NCI-H2029 (cell line): ENCODE results near the gene FIG4.
"Not testable (repeated sequence)": the region's sequence is repeated elsewhere in the genome, so short reads cannot be mapped to it uniquely, and the experiment has no call there.

ENCODE experiments used
- DNase-seq: peaks from one replicate; lab custom pipeline; 2025; lab: John Stamatoyannopoulos, UW

FIG4 gene

GRCh38 chr6:109760208-109760607, 69.1 kb downstream of the FIG4 start:
- peak; percentile 56 for DNase-seq

DNA sequence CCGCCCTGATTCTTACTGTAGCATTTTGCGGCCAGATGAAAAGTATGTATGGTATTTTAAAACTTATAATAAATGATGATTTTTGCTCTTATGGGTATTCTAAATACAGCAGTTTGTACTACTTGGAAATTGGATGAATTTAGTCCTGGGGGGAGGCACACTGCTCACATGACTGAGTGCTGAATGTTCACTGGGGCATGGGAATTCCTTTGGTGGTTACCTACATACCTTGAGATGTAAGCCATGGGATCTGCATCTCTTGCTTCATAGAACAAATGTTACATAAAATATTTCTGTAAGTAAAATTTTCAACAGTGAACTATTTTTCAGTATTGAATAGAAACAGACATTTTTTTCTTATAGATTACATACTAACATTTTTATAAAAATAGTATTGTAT, 71.1 kb downstream of the FIG4 start:
- DNase-seq, result no peak

- no peak for DNase-seq
Measured at GRCh38 chr6:109762769-109763441, 71.8 kb downstream of the FIG4 start.

DNA sequence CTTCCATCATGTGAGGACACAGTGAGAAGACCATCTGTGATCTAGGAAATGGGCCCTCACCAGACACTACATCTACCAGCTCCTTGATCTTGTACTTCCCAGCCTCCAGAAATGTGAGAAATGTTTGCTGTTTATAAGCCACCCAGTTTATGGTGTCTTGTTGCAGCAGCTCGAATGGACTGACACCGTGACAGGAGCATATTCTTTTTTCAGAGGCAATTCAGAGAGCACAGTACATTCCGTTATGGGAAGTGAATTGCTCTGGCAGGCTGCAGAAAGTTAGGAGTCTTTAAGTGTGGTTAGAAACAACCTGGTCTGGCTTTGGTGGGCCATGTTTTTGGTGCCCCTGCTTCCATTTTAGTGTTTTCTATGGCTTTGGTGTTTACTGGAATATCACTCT, 75.1 kb downstream of the FIG4 start:
- no peak for DNase-seq

DNA sequence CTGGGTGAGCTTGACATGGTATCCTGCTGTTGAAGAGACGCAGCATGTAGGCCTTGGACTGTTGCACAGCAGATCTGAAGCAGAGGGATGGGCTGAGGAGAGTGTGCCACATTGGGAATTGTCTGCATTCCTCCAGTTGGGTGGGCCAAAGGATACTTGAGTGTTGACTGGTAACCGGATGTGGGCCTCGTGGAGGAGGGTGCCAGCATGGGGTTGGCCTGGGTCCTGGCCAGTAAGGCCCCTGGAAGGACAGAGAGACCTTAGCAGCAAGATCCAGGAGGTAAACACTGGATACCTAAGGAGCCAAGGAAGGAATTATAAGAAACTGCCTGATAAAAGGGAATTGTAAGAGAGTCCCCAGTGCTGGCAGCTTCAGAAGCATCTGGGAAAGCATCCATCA, 76.9 kb downstream of the FIG4 start:
- no peak for DNase-seq

DNA sequence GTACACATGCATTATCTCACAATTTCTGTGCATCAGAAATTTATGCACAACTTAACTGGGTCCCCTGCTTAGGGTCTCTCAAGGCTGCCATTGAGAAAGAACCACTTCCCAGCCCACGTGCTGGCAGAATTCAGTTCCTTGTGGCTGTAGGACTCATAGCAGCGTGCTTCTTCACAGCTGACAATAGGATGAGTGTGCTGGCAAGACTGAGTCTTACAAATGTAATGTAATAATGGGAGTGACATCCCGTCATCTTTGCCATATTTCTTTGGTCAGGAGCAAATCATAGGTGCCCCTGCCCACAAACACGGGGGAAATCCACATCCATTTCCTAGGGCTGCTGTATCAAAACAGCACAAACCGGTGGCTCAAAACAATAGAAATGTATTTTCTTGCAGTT, 77.4 kb downstream of the FIG4 start:
- no peak for DNase-seq

GRCh38 chr6:109769213-109769612, 78.1 kb downstream of the FIG4 start:
- DNase-seq, result no peak

- DNase-seq, result no peak
Measured at GRCh38 chr6:109770047-109770446, 79.0 kb downstream of the FIG4 start.

- no peak for DNase-seq
Measured at GRCh38 chr6:109770779-109771178, 79.7 kb downstream of the FIG4 start.

- DNase-seq, result not testable (repeated sequence)
Measured at GRCh38 chr6:109771939-109772755, 81.1 kb downstream of the FIG4 start.

GRCh38 chr6:109772883-109773431, 81.9 kb downstream of the FIG4 start:
- peak; percentile 97 for DNase-seq

GRCh38 chr6:109781001-109781400, 89.9 kb downstream of the FIG4 start:
- DNase-seq, result no peak

- DNase-seq, result no peak
Measured at GRCh38 chr6:109782491-109782999, 91.4 kb downstream of the FIG4 start.

- no peak for DNase-seq
Measured at GRCh38 chr6:109783250-109783986, 92.3 kb downstream of the FIG4 start.

DNA sequence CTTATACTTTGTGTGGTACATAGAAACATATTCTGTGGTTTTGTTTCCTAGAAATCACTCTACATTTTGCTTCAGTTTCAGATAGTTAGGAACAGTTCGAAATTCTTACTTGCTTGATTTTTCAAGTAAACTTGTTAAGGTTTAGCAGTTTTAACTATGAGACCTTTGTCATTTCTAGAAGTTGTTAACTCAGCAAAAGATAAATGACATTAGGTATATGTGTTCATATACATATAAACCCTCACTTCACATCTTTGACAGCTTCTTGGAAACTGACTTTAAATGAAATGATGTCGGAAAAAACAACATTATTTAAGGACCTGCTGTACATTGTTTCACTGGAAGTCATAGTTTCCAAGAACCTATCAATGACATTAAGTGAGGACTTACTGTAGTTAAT, 96.2 kb downstream of the FIG4 start:
- no peak for DNase-seq

DNA sequence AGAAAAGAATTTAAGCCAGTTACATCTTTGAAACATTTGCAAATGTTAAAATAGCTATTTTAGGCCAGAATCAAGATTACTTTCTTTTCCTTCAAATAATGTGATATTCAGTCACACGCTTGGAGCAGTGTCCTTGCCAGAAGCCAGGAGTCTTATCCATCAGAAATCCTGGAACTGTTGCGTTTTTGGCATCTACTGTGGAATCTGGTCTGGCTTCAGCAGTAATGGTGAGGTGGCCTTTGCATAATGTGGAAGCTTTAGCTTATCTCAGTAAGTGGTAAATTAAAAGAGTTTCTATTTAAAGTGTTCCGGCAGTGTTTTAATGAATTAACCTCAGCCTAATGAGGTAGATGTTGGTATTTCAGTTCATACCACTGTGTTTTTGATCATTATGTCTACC, 97.6 kb downstream of the FIG4 start:
- no peak for DNase-seq

DNA sequence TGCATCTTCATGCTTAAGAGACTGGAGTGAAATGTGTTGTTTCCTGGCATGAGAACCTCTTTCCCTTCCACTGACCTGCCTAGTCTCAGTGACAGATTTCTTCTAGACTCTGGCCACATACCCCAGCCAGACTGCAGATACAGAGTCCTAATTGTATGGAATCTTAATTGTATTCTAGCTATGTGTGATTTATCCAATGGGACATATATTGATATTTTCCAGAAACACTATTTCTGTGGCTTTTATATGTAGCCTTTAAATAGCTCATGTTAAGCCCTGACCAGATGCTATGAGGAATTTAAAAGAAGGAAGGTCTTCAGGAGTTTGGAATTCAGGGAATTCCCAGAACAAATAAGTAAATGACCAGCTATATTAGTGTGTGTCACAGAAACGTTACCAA, 99.0 kb downstream of the FIG4 start:
- no peak for DNase-seq

DNA sequence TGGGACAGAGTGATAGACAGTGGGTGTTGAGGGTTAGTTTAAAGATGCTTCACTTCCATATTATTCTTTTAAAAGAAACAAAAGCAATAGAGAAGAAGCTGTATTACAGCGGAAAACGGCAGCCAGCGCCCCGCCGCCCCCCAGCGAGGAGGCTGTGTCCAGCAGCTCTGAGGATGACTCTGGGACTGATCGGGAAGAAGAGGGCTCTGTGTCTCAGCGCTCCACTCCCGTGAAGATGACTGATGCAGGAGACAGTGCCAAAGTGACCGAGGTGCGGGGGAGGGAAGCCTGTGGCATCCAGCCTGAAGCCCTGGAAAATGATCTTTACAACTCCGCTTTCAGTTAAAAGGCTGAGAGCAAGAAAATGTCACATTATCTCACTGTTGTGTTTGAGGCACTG, 100.2 kb downstream of the FIG4 start:
- DNase-seq, result no peak

DNA sequence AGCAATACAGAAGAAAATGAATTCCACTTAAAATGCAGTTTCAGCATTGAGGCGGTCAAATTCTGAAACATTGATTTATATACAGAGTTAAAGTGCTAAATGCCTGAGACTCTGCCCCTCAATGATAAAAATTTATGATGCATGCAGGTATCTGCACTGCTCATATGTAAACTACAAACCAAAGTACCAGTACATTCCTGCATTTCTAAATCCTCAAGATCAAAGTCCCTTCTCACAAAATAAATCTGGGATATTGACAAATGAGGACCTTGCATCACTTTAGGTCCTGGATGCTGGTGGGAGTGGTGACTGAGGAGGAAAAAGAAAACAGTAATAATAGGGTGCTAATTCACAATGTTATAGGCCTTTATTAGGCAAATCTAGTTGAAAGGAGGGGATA, 101.9 kb downstream of the FIG4 start:
- no peak for DNase-seq

DNA sequence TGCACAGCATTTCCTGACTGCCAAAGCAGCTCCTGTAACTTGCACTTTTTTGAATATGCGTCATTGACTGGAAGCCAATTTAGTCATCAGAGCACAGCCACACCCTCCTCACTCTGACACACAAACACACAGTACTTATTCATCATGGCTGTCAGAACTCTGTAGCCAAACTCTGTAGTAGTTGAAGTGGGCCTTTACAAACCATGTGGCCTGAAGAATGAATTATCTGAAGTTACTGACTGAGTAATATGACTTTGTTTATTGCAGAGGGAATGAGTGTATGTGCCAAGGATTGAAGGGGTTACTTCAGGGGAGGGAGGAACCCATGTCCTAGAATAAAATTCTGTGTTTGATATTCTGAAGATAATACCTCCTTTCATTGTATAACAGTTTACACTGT, 102.7 kb downstream of the FIG4 start:
- DNase-seq, result peak; percentile 46

GRCh38 chr6:109794201-109794923, 103.3 kb downstream of the FIG4 start:
- DNase-seq, result no peak
